ENCODE results near the gene PSMA5. TPM values are rescaled to one million over a fixed set of nuclear protein-coding genes. Genes with fewer than 3 reads are reported as not detected.

PSMA5 gene
- polyA plus RNA-seq, 3 donors, result 36.6 to 119 (median 118) TPM

DNA sequence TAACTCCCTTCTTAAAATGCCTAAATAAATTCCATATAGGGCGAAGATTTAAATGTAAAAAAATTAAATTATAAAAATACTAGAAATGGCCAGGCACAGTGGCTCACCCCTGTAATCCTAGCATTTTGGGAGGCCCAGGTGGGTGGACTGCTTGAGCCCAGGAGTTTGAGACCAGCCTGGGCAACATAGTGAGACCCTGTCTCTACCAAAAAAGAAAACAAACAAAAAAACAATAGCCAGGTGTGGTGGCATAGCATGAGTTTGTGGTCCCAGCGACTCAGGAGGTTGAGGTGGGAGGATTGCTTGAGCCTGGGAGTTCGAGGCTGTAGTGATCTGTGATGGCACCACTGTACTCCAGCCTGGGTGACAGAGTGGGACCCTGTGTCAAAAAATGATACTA is 46.3 kb downstream of the PSMA5 start:
- WGBS (ENCODE audit: insufficient coverage), result 100% methylated on average over 2 of the region's 3 CpGs

DNA sequence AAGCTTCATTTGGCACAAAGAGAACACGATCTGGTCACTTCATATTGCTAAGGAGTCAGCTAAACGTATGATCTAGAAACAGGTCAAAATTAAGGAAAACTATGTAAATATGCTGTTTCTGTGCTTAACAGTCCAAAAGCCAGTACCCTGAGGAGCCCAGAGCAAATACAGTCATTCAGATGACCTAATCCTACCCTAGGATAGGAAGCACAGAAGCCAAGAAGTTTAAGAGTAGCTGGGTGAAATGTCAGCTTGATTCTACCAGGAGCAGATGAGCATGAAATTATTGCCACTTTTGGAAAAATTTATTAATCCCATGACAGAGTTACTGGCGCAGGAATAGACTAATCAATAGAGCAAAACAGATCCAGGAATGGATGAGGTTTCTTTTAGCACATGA is 46.8 kb downstream of the PSMA5 start:
- H3K4me3 Mint-ChIP-seq, result no peak overlapping the region
- Histone ChIP-seq H3K27me3 (ENCODE audit: control insufficient read depth in 2 of 2, insufficient read depth in 2 of 2, low read length in 2 of 2) (no peaks in the 10 kb centered on the region), H3K9me3 (replicated peaks in 1 of 2; ENCODE audit: control insufficient read depth in 1 of 2, insufficient read depth in 1 of 2, low read length in 2 of 2) (no peaks in the 10 kb centered on the region), H3K4me1 (ENCODE audit: control insufficient read depth in 1 of 2, insufficient read depth in 2 of 2, low read length in 2 of 2) (peaks cover 0 to 3% of the 10 kb centered on the region in 2 donors), H3K9ac (ENCODE audit: insufficient read depth, low read length, poor library complexity, severe bottlenecking) (no peak overlapping the region), H3K79me2 (ENCODE audit: insufficient read depth, low read length) (peaks cover 96% of the 10 kb centered on the region), H3K4me2 (replicated peaks; ENCODE audit: extremely low read depth, low read length, poor library complexity, severe bottlenecking) (no peak overlapping the region), H2AFZ (ENCODE audit: insufficient read depth, low read depth, low read length, poor library complexity, severe bottlenecking) (no peak overlapping the region), H4K20me1 (ENCODE audit: insufficient read depth, low read length) (peaks cover 85% of the 10 kb centered on the region), H3K27ac (ENCODE audit: low read depth in 1 of 2, low read length in 2 of 2) (no peak overlapping the region), H3K36me3 (replicated peaks in 1 of 2; ENCODE audit: control insufficient read depth in 1 of 2, insufficient read depth in 2 of 2, low read length in 2 of 2) (no peaks in the 10 kb centered on the region), H3K4me3 (replicated peaks in 1 of 3; ENCODE audit: low read depth in 2 of 3, low read length in 3 of 3) (no peak overlapping the region)
- 100% methylated on average over 1 of the region's 3 CpGs for WGBS (ENCODE audit: insufficient coverage)
- no peak for DNase-seq
- H3K27ac Mint-ChIP-seq, result no peak overlapping the region
- H3K27me3 Mint-ChIP-seq (ENCODE audit: low read depth in 3 of 3), result no peaks in the 10 kb centered on the region
- peaks cover 11 to 17% of the 10 kb centered on the region in 2 donors for H3K36me3 Mint-ChIP-seq
- peaks cover 0 to 4% (median 0%) of the 10 kb centered on the region in 7 donors for H3K9me3 Mint-ChIP-seq
- peaks cover 21% of the 10 kb centered on the region for H3K4me1 Mint-ChIP-seq
- intact Hi-C loops (cut with micrococcal nuclease), result no loop called here
- TF ChIP-seq, protein P1, sequence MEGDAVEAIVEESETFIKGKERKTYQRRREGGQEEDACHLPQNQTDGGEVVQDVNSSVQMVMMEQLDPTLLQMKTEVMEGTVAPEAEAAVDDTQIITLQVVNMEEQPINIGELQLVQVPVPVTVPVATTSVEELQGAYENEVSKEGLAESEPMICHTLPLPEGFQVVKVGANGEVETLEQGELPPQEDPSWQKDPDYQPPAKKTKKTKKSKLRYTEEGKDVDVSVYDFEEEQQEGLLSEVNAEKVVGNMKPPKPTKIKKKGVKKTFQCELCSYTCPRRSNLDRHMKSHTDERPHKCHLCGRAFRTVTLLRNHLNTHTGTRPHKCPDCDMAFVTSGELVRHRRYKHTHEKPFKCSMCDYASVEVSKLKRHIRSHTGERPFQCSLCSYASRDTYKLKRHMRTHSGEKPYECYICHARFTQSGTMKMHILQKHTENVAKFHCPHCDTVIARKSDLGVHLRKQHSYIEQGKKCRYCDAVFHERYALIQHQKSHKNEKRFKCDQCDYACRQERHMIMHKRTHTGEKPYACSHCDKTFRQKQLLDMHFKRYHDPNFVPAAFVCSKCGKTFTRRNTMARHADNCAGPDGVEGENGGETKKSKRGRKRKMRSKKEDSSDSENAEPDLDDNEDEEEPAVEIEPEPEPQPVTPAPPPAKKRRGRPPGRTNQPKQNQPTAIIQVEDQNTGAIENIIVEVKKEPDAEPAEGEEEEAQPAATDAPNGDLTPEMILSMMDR (IDR thresholded peaks at IDR 0.05), result no peak

More for the DNA sequence above, 46.3 kb downstream of the PSMA5 start:
- Mint-ChIP-seq H3K4me3 (no peak overlapping the region), H3K4me1 (peaks cover 26% of the 10 kb centered on the region), H3K27ac (no peak overlapping the region), H3K27me3 (ENCODE audit: low read depth in 3 of 3) (no peaks in the 10 kb centered on the region), H3K36me3 (peaks cover 9 to 15% of the 10 kb centered on the region in 2 donors), H3K9me3 (peaks cover 0 to 4% (median 0%) of the 10 kb centered on the region in 7 donors)
- Histone ChIP-seq H3K36me3 (replicated peaks in 1 of 2; ENCODE audit: control insufficient read depth in 1 of 2, insufficient read depth in 2 of 2, low read length in 2 of 2) (no peaks in the 10 kb centered on the region), H3K79me2 (ENCODE audit: insufficient read depth, low read length) (peaks cover 96% of the 10 kb centered on the region), H4K20me1 (ENCODE audit: insufficient read depth, low read length) (peaks cover 85% of the 10 kb centered on the region), H3K27me3 (ENCODE audit: control insufficient read depth in 2 of 2, insufficient read depth in 2 of 2, low read length in 2 of 2) (no peaks in the 10 kb centered on the region), H2AFZ (ENCODE audit: insufficient read depth, low read depth, low read length, poor library complexity, severe bottlenecking) (no peak overlapping the region), H3K4me3 (replicated peaks in 1 of 3; ENCODE audit: low read depth in 2 of 3, low read length in 3 of 3) (no peak overlapping the region), H3K9ac (ENCODE audit: insufficient read depth, low read length, poor library complexity, severe bottlenecking) (no peak overlapping the region), H3K27ac (ENCODE audit: low read depth in 1 of 2, low read length in 2 of 2) (no peak overlapping the region), H3K4me1 (ENCODE audit: control insufficient read depth in 1 of 2, insufficient read depth in 2 of 2, low read length in 2 of 2) (peaks cover 0 to 6% of the 10 kb centered on the region in 2 donors), H3K9me3 (replicated peaks in 1 of 2; ENCODE audit: control insufficient read depth in 1 of 2, insufficient read depth in 1 of 2, low read length in 2 of 2) (no peaks in the 10 kb centered on the region), H3K4me2 (replicated peaks; ENCODE audit: extremely low read depth, low read length, poor library complexity, severe bottlenecking) (no peak overlapping the region)
- intact Hi-C loops (cut with micrococcal nuclease), result no loop called here
- no peak for DNase-seq
- TF ChIP-seq, protein P1 (IDR thresholded peaks at IDR 0.05), result no peak
